Measurements from ENCODE around the gene STXBP6.

DNA sequence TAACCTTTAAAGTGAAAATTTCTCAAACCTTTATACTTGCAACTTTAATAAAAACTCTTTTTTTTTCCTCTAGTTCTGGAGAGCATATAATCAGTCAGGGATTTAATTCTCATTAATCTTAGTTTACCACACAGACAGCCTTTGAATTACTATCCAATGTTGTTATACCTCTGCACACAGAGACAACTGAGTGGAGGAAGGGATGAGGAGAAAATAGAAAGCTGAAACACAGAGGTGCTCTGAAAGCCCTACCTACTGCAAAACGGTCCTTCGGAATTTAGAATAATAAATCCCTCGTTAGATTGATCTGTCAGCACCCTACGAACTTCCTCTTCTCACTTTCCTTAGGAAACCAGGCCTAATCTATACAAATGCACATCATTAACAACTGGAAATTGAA lies 122.1 kb downstream of the STXBP6 start:
- TF ChIP-seq, protein P1, sequence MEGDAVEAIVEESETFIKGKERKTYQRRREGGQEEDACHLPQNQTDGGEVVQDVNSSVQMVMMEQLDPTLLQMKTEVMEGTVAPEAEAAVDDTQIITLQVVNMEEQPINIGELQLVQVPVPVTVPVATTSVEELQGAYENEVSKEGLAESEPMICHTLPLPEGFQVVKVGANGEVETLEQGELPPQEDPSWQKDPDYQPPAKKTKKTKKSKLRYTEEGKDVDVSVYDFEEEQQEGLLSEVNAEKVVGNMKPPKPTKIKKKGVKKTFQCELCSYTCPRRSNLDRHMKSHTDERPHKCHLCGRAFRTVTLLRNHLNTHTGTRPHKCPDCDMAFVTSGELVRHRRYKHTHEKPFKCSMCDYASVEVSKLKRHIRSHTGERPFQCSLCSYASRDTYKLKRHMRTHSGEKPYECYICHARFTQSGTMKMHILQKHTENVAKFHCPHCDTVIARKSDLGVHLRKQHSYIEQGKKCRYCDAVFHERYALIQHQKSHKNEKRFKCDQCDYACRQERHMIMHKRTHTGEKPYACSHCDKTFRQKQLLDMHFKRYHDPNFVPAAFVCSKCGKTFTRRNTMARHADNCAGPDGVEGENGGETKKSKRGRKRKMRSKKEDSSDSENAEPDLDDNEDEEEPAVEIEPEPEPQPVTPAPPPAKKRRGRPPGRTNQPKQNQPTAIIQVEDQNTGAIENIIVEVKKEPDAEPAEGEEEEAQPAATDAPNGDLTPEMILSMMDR (IDR thresholded peaks at IDR 0.05), result no peak
- no peak for TF ChIP-seq POLR2A (IDR thresholded peaks at IDR 0.05)
